Lung (tissue), 12 donors: Measurements from ENCODE around the gene DHRS1. TPM values are rescaled to one million over a fixed set of nuclear protein-coding genes. Genes with fewer than 3 reads are reported as not detected.
A peak's percentile ranks its signal among the peaks of the same experiment; 100 is the strongest.
"Not testable (repeated sequence)": the region's sequence is repeated elsewhere in the genome, so short reads cannot be mapped to it uniquely, and the experiment has no call there.

Experiments
- ATAC-seq: fragments of 200-7000 bp; cut with Tn5 transposase; one replicate; pipeline ENCODE4 v1.9.1; 2020; ENCODE audit warnings: moderate number of reproducible peaks; ENCODE audit not compliant: insufficient read depth, low FRiP score
- DNase-seq, 3 donors: peaks; one replicate each; pipeline ENCODE4 v3.0.0-alpha.2; 2013 to 2017
- H3K27ac ChIP-seq, 2 donors: one replicate each; pipeline ENCODE4 v1.5.1; 2013; ENCODE audit warnings: mild to moderate bottlenecking in 2 of 2, moderate library complexity in 2 of 2, control low read depth in 1 of 2, inconsistent platforms in 1 of 2, low read depth in 1 of 2, low read length in 1 of 2
- H3K27me3 ChIP-seq, 3 donors: one replicate each; pipeline ENCODE4 v1.5.1; 2013; ENCODE audit warnings: low read length in 2 of 3; ENCODE audit not compliant: control insufficient read depth in 3 of 3, insufficient read depth in 3 of 3
- H3K36me3 ChIP-seq, 4 donors: one replicate each; pipeline ENCODE4 v1.5.1; 2013; ENCODE audit warnings: low read length in 4 of 4, mild to moderate bottlenecking in 1 of 4, moderate library complexity in 1 of 4; ENCODE audit not compliant: control insufficient read depth in 4 of 4, insufficient read depth in 4 of 4
- H3K4me1 ChIP-seq, 5 donors: one replicate each; pipeline ENCODE4 v1.5.1; 2013; ENCODE audit warnings: low read length in 5 of 5, mild to moderate bottlenecking in 2 of 5, moderate library complexity in 1 of 5; ENCODE audit not compliant: control insufficient read depth in 5 of 5, insufficient read depth in 5 of 5
- H3K4me3 ChIP-seq: one replicate; pipeline ENCODE4 v1.5.1; 2013; ENCODE audit warnings: mild to moderate bottlenecking, control low read depth, moderate library complexity
- H3K9ac ChIP-seq, 2 donors: one replicate each; pipeline ENCODE4 v1.5.1; 2013; ENCODE audit warnings: low read length in 2 of 2, control low read depth in 1 of 2; ENCODE audit not compliant: insufficient read depth in 1 of 2
- H3K9me3 ChIP-seq, 4 donors: one replicate each; pipeline ENCODE4 v1.5.1; 2013; ENCODE audit warnings: low read length in 3 of 4, mild to moderate bottlenecking in 1 of 4, moderate library complexity in 1 of 4; ENCODE audit not compliant: control insufficient read depth in 4 of 4, insufficient read depth in 3 of 4
- CTCF ChIP-seq: IDR thresholded peaks from 2 replicates; pipeline ENCODE4 v1.5.1; 2012; ENCODE audit warnings: mild to moderate bottlenecking; ENCODE audit errors: control extremely low read depth, extremely low read depth
- WGBS, 2 donors: extraction: QIAGEN DNeasy Blood & Tissue Kit; methylation state at CpG; one replicate each; pipeline ENCODE4 v1.1.7; 2013; 5-methylcytosine and 5-hydroxymethylcytosine counted together
- polyA plus RNA-seq, 2 donors: library from polyadenylated mRNA; stranded (reverse); fragments of 200-250 nt; gene quantifications; one replicate each; pipeline ENCODE4 v1.2.1, GENCODE V29; 2013
- total RNA-seq, 2 donors: library from RNA; depleted of rRNA in 1 of 2; stranded (reverse); fragments of >200 nt in 1 of 2; gene quantifications; one replicate each; pipeline ENCODE4 v1.2.1, GENCODE V29; 2014 to 2021
- donor health status: control.
- donor health status: control.
- donor health status: Bipolar disorder and iron deficiency.
- donor health status: healthy.
- donor health status: DM: yes; HTN: yes; CAD: no.

The DHRS1 gene
- total and polyA plus RNA-seq, 4 donors, result 20.6 to 27.8 (median 22.4) TPM

GRCh38 chr14:24247422-24247821 lies 52.2 kb downstream of the DHRS1 start:
- H3K27me3 ChIP-seq, result no peaks in the 10 kb centered on the region
- peaks cover 0 to 6% (median 0%) of the 10 kb centered on the region in 5 donors for H3K4me1 ChIP-seq
- ATAC-seq, result no peak
- WGBS, 2 donors, result 75 to 83% methylated on average over 7 of the region's 7 CpGs
- H3K9ac ChIP-seq, result no peak overlapping the region
- DNase-seq, result no peak
- no peak overlapping the region for H3K4me3 ChIP-seq
- peaks cover 0 to 2% (median 0%) of the 10 kb centered on the region in 4 donors for H3K36me3 ChIP-seq
- no peak overlapping the region for H3K27ac ChIP-seq
- TF ChIP-seq CTCF, result no peak
- no peaks in the 10 kb centered on the region for H3K9me3 ChIP-seq

GRCh38 chr14:24246765-24247212 lies 52.8 kb downstream of the DHRS1 start:
- 93 to 94% methylated on average over 3 of the region's 3 CpGs for WGBS, 2 donors
- no peaks in the 10 kb centered on the region for H3K9me3 ChIP-seq
- TF ChIP-seq CTCF, result no peak
- DNase-seq, result no peak
- no peaks in the 10 kb centered on the region for H3K27me3 ChIP-seq
- H3K4me1 ChIP-seq, result peaks cover 0 to 7% (median 2%) of the 10 kb centered on the region in 5 donors
- no peak overlapping the region for H3K4me3 ChIP-seq
- peaks cover 0 to 2% (median 0%) of the 10 kb centered on the region in 4 donors for H3K36me3 ChIP-seq
- ATAC-seq, result no peak
- no peak overlapping the region for H3K27ac ChIP-seq
- no peak overlapping the region for H3K9ac ChIP-seq

GRCh38 chr14:24245350-24245749 lies 54.2 kb downstream of the DHRS1 start:
- not testable (repeated sequence) for H3K27me3 ChIP-seq, DNase-seq, ATAC-seq, H3K9ac ChIP-seq, H3K4me3 ChIP-seq, H3K27ac ChIP-seq, H3K9me3 ChIP-seq
- Histone ChIP-seq H3K4me1 (peaks cover 4 to 14% (median 9%) of the 10 kb centered on the region in 5 donors), H3K36me3 (peaks cover 0 to 14% (median 7%) of the 10 kb centered on the region in 4 donors)
- WGBS, 2 donors, result 96 to 97% methylated on average over 11 of the region's 11 CpGs

GRCh38 chr14:24243336-24243836 lies 56.2 kb downstream of the DHRS1 start:
- ATAC-seq (no peak), DNase-seq (no peak)
- no peak for TF ChIP-seq CTCF
- Histone ChIP-seq H3K27ac (peak overlapping the region; percentile 92 to 96), H3K9me3 (no peaks in the 10 kb centered on the region), H3K27me3 (no peaks in the 10 kb centered on the region), H3K4me1 (peaks cover 9 to 19% (median 11%) of the 10 kb centered on the region in 5 donors), H3K36me3 (peaks cover 5 to 32% (median 20%) of the 10 kb centered on the region in 4 donors), H3K9ac (peak overlapping the region; percentile 50 to 65), H3K4me3 (no peak overlapping the region)
- WGBS, 2 donors, result 31 to 41% methylated on average over 10 of the region's 10 CpGs
